ENCODE results near the gene MAN2A1.

DNA sequence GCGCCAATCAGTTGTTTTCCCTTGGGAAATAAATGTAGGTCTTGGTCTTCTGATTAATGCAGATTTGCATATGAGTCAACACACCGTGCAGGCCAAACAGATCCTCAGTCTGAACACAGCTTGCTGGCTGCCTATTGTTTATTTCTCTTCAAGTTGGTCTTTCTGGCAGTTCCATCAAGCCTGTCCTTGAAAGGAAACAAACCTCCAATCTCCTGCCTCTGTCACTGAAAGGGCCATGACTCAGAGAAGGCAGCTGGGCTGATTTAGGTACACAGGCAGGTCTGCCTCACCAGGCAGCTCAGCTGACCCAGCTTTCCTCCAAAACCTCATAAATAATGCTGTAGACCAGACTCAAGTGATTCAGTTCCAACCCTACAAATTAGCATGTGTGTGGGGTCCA lies 175.9 kb downstream of the MAN2A1 start:
- TF ChIP-seq, protein P1, sequence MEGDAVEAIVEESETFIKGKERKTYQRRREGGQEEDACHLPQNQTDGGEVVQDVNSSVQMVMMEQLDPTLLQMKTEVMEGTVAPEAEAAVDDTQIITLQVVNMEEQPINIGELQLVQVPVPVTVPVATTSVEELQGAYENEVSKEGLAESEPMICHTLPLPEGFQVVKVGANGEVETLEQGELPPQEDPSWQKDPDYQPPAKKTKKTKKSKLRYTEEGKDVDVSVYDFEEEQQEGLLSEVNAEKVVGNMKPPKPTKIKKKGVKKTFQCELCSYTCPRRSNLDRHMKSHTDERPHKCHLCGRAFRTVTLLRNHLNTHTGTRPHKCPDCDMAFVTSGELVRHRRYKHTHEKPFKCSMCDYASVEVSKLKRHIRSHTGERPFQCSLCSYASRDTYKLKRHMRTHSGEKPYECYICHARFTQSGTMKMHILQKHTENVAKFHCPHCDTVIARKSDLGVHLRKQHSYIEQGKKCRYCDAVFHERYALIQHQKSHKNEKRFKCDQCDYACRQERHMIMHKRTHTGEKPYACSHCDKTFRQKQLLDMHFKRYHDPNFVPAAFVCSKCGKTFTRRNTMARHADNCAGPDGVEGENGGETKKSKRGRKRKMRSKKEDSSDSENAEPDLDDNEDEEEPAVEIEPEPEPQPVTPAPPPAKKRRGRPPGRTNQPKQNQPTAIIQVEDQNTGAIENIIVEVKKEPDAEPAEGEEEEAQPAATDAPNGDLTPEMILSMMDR (tag by site-specific recombination; IDR thresholded peaks at IDR 0.05), result no peak
- TF ChIP-seq ZNF274 (IDR thresholded peaks at IDR 0.05; ENCODE audit: low read length) (no peak), ZNF274 (tag by site-specific recombination; IDR thresholded peaks at IDR 0.05; ENCODE audit: borderline replicate concordance) (no peak), ZNF501 (tag by site-specific recombination; IDR thresholded peaks at IDR 0.05) (no peak), ZFP3 (tag by site-specific recombination; IDR thresholded peaks at IDR 0.05; ENCODE audit: low read depth) (no peak), ZNF600 (tag by site-specific recombination; IDR thresholded peaks at IDR 0.05) (no peak), ZNF76 (tag by site-specific recombination; IDR thresholded peaks at IDR 0.05; ENCODE audit: borderline replicate concordance, low read depth) (no peak), ZNF623 (tag by site-specific recombination; IDR thresholded peaks at IDR 0.05) (no peak), KLF9 (tag by site-specific recombination; IDR thresholded peaks at IDR 0.05; ENCODE audit: low read depth) (no peak)
- TF ChIP-seq, protein P2, sequence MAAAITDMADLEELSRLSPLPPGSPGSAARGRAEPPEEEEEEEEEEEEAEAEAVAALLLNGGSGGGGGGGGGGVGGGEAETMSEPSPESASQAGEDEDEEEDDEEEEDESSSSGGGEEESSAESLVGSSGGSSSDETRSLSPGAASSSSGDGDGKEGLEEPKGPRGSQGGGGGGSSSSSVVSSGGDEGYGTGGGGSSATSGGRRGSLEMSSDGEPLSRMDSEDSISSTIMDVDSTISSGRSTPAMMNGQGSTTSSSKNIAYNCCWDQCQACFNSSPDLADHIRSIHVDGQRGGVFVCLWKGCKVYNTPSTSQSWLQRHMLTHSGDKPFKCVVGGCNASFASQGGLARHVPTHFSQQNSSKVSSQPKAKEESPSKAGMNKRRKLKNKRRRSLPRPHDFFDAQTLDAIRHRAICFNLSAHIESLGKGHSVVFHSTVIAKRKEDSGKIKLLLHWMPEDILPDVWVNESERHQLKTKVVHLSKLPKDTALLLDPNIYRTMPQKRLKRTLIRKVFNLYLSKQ (tag by site-specific recombination; IDR thresholded peaks at IDR 0.05; ENCODE audit: borderline replicate concordance), result no peak
- TF ChIP-seq, protein P3, sequence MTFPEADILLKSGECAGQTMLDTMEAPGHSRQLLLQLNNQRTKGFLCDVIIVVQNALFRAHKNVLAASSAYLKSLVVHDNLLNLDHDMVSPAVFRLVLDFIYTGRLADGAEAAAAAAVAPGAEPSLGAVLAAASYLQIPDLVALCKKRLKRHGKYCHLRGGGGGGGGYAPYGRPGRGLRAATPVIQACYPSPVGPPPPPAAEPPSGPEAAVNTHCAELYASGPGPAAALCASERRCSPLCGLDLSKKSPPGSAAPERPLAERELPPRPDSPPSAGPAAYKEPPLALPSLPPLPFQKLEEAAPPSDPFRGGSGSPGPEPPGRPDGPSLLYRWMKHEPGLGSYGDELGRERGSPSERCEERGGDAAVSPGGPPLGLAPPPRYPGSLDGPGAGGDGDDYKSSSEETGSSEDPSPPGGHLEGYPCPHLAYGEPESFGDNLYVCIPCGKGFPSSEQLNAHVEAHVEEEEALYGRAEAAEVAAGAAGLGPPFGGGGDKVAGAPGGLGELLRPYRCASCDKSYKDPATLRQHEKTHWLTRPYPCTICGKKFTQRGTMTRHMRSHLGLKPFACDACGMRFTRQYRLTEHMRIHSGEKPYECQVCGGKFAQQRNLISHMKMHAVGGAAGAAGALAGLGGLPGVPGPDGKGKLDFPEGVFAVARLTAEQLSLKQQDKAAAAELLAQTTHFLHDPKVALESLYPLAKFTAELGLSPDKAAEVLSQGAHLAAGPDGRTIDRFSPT (tag by site-specific recombination; IDR thresholded peaks at IDR 0.05), result no peak
